H9 (cell line): ENCODE measurements around the gene USP17L18. TPM values are rescaled to one million over a fixed set of nuclear protein-coding genes. Genes with fewer than 3 reads are reported as not detected.
"Not testable (repeated sequence)": the region's sequence is repeated elsewhere in the genome, so short reads cannot be mapped to it uniquely, and the experiment has no call there.

Experiments
- DNase-seq: peaks from one replicate; pipeline ENCODE4 v3.0.0-alpha.2; 2017
- H2AFZ ChIP-seq: one replicate; pipeline ENCODE4 v1.6.1; 2013; ENCODE audit warnings: mild to moderate bottlenecking, low read length, control low read depth, moderate library complexity
- H2AK5ac ChIP-seq: 2 replicates; pipeline ENCODE4 v1.6.1; 2013; ENCODE audit warnings: low read length, control low read depth, mixed read lengths; ENCODE audit not compliant: insufficient read length
- H2BK120ac ChIP-seq: one replicate; pipeline ENCODE4 v1.6.1; 2013; ENCODE audit warnings: low read depth, mild to moderate bottlenecking, low read length, control low read depth, inconsistent platforms; ENCODE audit not compliant: poor library complexity, severe bottlenecking
- H2BK12ac ChIP-seq: 2 replicates; pipeline ENCODE4 v1.6.1; 2013; ENCODE audit warnings: low read length, control low read depth, mixed read lengths, low read depth; ENCODE audit not compliant: insufficient read length
- H2BK15ac ChIP-seq: 2 replicates; pipeline ENCODE4 v1.6.1; 2013; ENCODE audit warnings: low read depth, low read length, control low read depth
- H2BK20ac ChIP-seq: one replicate; pipeline ENCODE4 v1.6.1; 2013; ENCODE audit warnings: low read depth, mild to moderate bottlenecking, low read length, control low read depth, inconsistent platforms; ENCODE audit not compliant: poor library complexity, severe bottlenecking
- H2BK5ac ChIP-seq: 2 replicates; pipeline ENCODE4 v1.6.1; 2013; ENCODE audit warnings: low read length, control low read depth, mixed read lengths; ENCODE audit not compliant: insufficient read length
- H3K14ac ChIP-seq: 2 replicates; pipeline ENCODE4 v1.6.1; 2013; ENCODE audit warnings: low read length, control low read depth; ENCODE audit not compliant: insufficient read depth
- H3K18ac ChIP-seq: 2 replicates; pipeline ENCODE4 v1.6.1; 2013; ENCODE audit warnings: low read depth, mild to moderate bottlenecking, mixed read lengths, low read length, control low read depth; ENCODE audit not compliant: insufficient read length
- H3K23ac ChIP-seq: 2 replicates; pipeline ENCODE4 v1.6.1; 2013; ENCODE audit warnings: low read length, control low read depth, mixed read lengths, low read depth; ENCODE audit not compliant: insufficient read length
- H3K23me2 ChIP-seq: 2 replicates; pipeline ENCODE4 v1.6.1; 2013; ENCODE audit warnings: low read depth, mild to moderate bottlenecking, mixed read lengths, low read length, control low read depth; ENCODE audit not compliant: insufficient read length, poor library complexity, severe bottlenecking
- H3K27ac ChIP-seq: 2 replicates; pipeline ENCODE4 v1.5.1; 2013; ENCODE audit warnings: low read length, control low read depth, mixed read lengths, low read depth; ENCODE audit not compliant: insufficient read length
- H3K27me3 ChIP-seq: 2 replicates; pipeline ENCODE4 v1.6.1; 2013; ENCODE audit warnings: low read length, control low read depth, inconsistent platforms; ENCODE audit not compliant: insufficient read depth
- H3K4ac ChIP-seq: 2 replicates; pipeline ENCODE4 v1.6.1; 2013; ENCODE audit warnings: low read depth, mild to moderate bottlenecking, control low read depth, inconsistent platforms, low read length, moderate library complexity
- H3K4me1 ChIP-seq: 2 replicates; pipeline ENCODE4 v1.6.1; 2013; ENCODE audit warnings: low read length, control low read depth, inconsistent platforms; ENCODE audit not compliant: insufficient read depth
- H3K4me2 ChIP-seq: 2 replicates; pipeline ENCODE4 v1.6.1; 2013; ENCODE audit warnings: low read length, control low read depth, mixed read lengths; ENCODE audit not compliant: insufficient read length, insufficient read depth
- H3K56ac ChIP-seq: 2 replicates; pipeline ENCODE4 v1.6.1; 2013; ENCODE audit warnings: low read depth, mild to moderate bottlenecking, mixed read lengths, low read length, control low read depth; ENCODE audit not compliant: insufficient read length
- H3K79me1 ChIP-seq: 2 replicates; pipeline ENCODE4 v1.6.1; 2013; ENCODE audit warnings: low read depth, mild to moderate bottlenecking, moderate library complexity, low read length, control low read depth, inconsistent platforms; ENCODE audit not compliant: insufficient read depth, poor library complexity, severe bottlenecking
- H3K79me2 ChIP-seq: 2 replicates; pipeline ENCODE4 v1.6.1; 2013; ENCODE audit warnings: low read length, control low read depth, inconsistent platforms; ENCODE audit not compliant: insufficient read depth
- H3K9ac ChIP-seq: 2 replicates; pipeline ENCODE4 v1.6.1; 2013; ENCODE audit warnings: low read length, control low read depth, mixed read lengths; ENCODE audit not compliant: insufficient read length; ENCODE audit errors: extremely low read depth
- H3K9me3 ChIP-seq: one replicate; pipeline ENCODE4 v1.6.1; 2013; ENCODE audit warnings: low read depth, low read length, inconsistent platforms; ENCODE audit not compliant: control insufficient read depth
- H3T11ph ChIP-seq: one replicate; pipeline ENCODE4 v1.6.1; 2013; ENCODE audit warnings: mild to moderate bottlenecking, low read length, control low read depth, inconsistent platforms
- H4K20me1 ChIP-seq: one replicate; pipeline ENCODE4 v1.6.1; 2013; ENCODE audit not compliant: control insufficient read depth, insufficient read length, insufficient read depth
- H4K5ac ChIP-seq: 2 replicates; pipeline ENCODE4 v1.6.1; 2013; ENCODE audit warnings: low read depth, mild to moderate bottlenecking, mixed read lengths, low read length, control low read depth; ENCODE audit not compliant: insufficient read length
- H4K8ac ChIP-seq: replicated peaks from 2 replicates; pipeline ENCODE4 v1.6.1; 2013; ENCODE audit warnings: low read length, control low read depth, mixed read lengths, low read depth; ENCODE audit not compliant: insufficient read length
- H4K91ac ChIP-seq: 2 replicates; pipeline ENCODE4 v1.6.1; 2013; ENCODE audit warnings: low read depth, mild to moderate bottlenecking, moderate library complexity, mixed read lengths, low read length, control low read depth; ENCODE audit not compliant: insufficient read length
- H3K27ac Mint-ChIP-seq, 3 experiments: 2 replicates in 2 of 3; 3 replicates in 1 of 3; pipeline ENCODE4 v1.8.0; 2020 to 2021; ENCODE audit warnings: mixed read lengths in 3 of 3, mild to moderate bottlenecking in 1 of 3, moderate library complexity in 1 of 3
- H3K27me3 Mint-ChIP-seq: 2 replicates; pipeline ENCODE4 v1.8.0; 2021; ENCODE audit warnings: low read depth, mild to moderate bottlenecking, moderate library complexity, mixed read lengths
- H3K36me3 Mint-ChIP-seq, 3 experiments: 2 replicates in 2 of 3; 3 replicates in 1 of 3; pipeline ENCODE4 v1.8.0; 2020 to 2021; ENCODE audit warnings: low read depth in 3 of 3, mixed read lengths in 3 of 3; ENCODE audit not compliant: insufficient read depth in 1 of 3
- H3K4me1 Mint-ChIP-seq, 2 experiments: 2 replicates each; pipeline ENCODE4 v1.8.0; 2020; ENCODE audit warnings: mixed read lengths in 2 of 2
- H3K4me3 Mint-ChIP-seq, 2 experiments: 2 replicates in 1 of 2; 3 replicates in 1 of 2; pipeline ENCODE4 v1.8.0; 2020 to 2021; ENCODE audit warnings: mild to moderate bottlenecking in 2 of 2, mixed read lengths in 2 of 2, moderate library complexity in 1 of 2
- H3K9me3 Mint-ChIP-seq, 2 experiments: 2 replicates in 1 of 2; 3 replicates in 1 of 2; pipeline ENCODE4 v1.8.0; 2020; ENCODE audit warnings: mild to moderate bottlenecking in 2 of 2, mixed read lengths in 2 of 2, moderate library complexity in 1 of 2
- whole genome bisulfite sequencing: extraction: QIAGEN DNeasy Blood & Tissue Kit; methylation state at CpG from one replicate; pipeline ENCODE4 v1.1.7; 2013; ENCODE audit warnings: missing lambda C conversion rate, low lambda C conversion rate, mixed read lengths; ENCODE audit not compliant: insufficient read length; ENCODE audit errors: extremely low coverage; 5-methylcytosine and 5-hydroxymethylcytosine counted together
- total RNA-seq: library from RNA; stranded (reverse); gene quantifications from 2 replicates; pipeline ENCODE4 v1.2.1, GENCODE V29; 2021

Gene USP17L18
- total RNA-seq, 1 experiment from 2014 or later = not detected

DNA sequence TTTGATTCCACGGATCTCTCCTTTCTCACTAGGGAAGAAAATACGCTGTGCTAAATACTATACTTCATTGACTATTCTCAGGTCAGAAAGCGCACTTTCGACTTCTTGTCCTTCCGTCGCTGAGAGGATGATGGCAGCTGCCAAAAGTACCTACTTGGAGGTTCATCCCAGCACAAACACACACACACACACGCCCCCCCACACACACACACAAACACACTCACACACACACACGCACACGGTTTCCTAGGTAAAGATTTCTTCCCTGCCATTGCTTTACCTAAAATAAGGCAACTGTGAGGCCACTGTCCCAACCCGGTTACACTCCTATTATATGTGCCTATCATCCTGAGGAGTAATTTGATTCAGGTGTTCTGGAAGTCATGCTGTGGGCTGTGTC, 23.3 kb downstream of the USP17L18 start:
- not testable (repeated sequence) for H3K14ac ChIP-seq, H3K27ac ChIP-seq, H3K56ac ChIP-seq, H2AK5ac ChIP-seq, H2BK15ac ChIP-seq, H3K9me3 ChIP-seq, H3K4me3 Mint-ChIP-seq, H3K79me1 ChIP-seq, H3K4me2 ChIP-seq, H2BK12ac ChIP-seq, H2BK5ac ChIP-seq, H3K9ac ChIP-seq, DNase-seq, H4K20me1 ChIP-seq, H2BK120ac ChIP-seq, H3K4me1 ChIP-seq, H3K23me2 ChIP-seq, H3K27me3 Mint-ChIP-seq, H3K4me1 Mint-ChIP-seq, H3K23ac ChIP-seq, H2AFZ ChIP-seq, H3K27me3 ChIP-seq, H3K4ac ChIP-seq, H4K5ac ChIP-seq, H3K18ac ChIP-seq, H3K27ac Mint-ChIP-seq, H4K91ac ChIP-seq, H3T11ph ChIP-seq, H3K9me3 Mint-ChIP-seq, H2BK20ac ChIP-seq, H4K8ac ChIP-seq, H3K79me2 ChIP-seq, H3K36me3 Mint-ChIP-seq
- WGBS = 100% methylated on average over 3 of the region's 10 CpGs

Other genes with a start within 250 kb of the USP17L18 start
- gene FAM90A26, start 78.2 kb upstream of the USP17L18 start, total RNA-seq = not detected in 2 replicates
- not detected in 2 replicates for gene USP17L10, start 38.0 kb upstream of the USP17L18 start, total RNA-seq
- gene USP17L11, start 33.2 kb upstream of the USP17L18 start, total RNA-seq = not detected in 2 replicates
- gene USP17L12, start 28.5 kb upstream of the USP17L18 start, total RNA-seq = not detected in 2 replicates
- not detected in 2 replicates for gene USP17L13, start 23.7 kb upstream of the USP17L18 start, total RNA-seq
- gene USP17L15, start 14.2 kb upstream of the USP17L18 start, total RNA-seq = not detected in 2 replicates
- not detected in 2 replicates for gene USP17L17, start 4.8 kb upstream of the USP17L18 start, total RNA-seq
- not detected in 2 replicates for gene USP17L19, start 4.7 kb downstream of the USP17L18 start, total RNA-seq
- gene USP17L20, start 9.5 kb downstream of the USP17L18 start, total RNA-seq = not detected in 2 replicates
- not detected in 2 replicates for gene USP17L21, start 14.2 kb downstream of the USP17L18 start, total RNA-seq
- not detected in 2 replicates for gene USP17L22, start 19.0 kb downstream of the USP17L18 start, total RNA-seq
- gene USP17L24, start 76.5 kb downstream of the USP17L18 start, total RNA-seq = not detected in 2 replicates
- gene USP17L25, start 81.3 kb downstream of the USP17L18 start, total RNA-seq = not detected in 2 replicates
- not detected in 2 replicates for gene USP17L26, start 86.0 kb downstream of the USP17L18 start, total RNA-seq
- not detected in 2 replicates for gene USP17L5, start 90.8 kb downstream of the USP17L18 start, total RNA-seq
- gene USP17L27, start 95.5 kb downstream of the USP17L18 start, total RNA-seq = not detected in 2 replicates
- gene USP17L28, start 100.3 kb downstream of the USP17L18 start, total RNA-seq = not detected in 2 replicates
- not detected in 2 replicates for gene USP17L29, start 105.0 kb downstream of the USP17L18 start, total RNA-seq
- not detected in 2 replicates for gene USP17L30, start 114.5 kb downstream of the USP17L18 start, total RNA-seq
- gene DEFB131A, start 195.8 kb downstream of the USP17L18 start, total RNA-seq = not detected in 2 replicates